NCI-H1105 treated with DMSO at 0.1 percent for 48 hours (cell line): ENCODE results near the gene POC1A.
A peak's percentile ranks its signal among the peaks of the same experiment; 100 is the strongest.

Source experiments
- DNase-seq: peaks from one replicate; lab custom pipeline; 2025; lab: John Stamatoyannopoulos, UW

POC1A gene

DNA sequence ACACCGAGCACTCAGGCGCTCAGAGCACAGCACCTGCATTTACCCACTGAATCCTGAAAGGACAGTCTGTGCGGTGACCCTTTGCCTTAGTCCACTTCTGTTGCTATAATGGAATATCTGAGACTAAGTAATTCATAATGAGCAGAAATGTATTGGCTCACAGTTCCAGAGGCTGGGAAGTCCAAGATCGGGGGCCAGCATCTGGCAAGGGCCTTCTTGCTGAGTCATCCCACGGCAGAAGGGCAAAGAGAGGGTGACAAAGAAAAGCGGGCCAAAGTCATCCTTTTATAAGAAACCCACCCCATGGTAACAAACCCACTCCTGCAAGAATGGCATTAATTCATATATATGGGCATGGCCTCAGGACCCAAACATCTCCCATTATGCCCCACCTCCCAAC, 27.7 kb downstream of the POC1A start:
- no peak for DNase-seq

DNA sequence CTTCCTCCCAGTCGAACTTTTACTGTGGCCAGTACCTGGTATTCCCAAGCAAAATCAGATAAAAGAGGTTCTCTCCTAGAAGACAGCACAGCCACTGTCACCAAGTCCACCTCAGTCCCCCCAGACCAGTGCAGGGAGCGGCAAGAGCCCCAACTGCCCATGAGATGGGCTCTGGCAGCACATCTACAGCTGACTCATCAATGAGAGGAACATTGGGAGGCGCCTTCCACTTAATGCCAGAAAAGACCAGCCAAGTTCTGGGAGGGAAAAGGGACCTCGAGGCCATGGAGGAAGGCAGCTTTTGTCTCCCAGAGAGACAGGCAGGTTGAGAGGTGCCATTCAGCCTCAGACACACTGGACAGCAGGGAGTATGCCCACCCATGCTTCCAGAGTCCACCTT, 28.2 kb downstream of the POC1A start:
- DNase-seq = no peak

GRCh38 chr3:52124766-52125165, 29.5 kb downstream of the POC1A start:
- no peak for DNase-seq

DNA sequence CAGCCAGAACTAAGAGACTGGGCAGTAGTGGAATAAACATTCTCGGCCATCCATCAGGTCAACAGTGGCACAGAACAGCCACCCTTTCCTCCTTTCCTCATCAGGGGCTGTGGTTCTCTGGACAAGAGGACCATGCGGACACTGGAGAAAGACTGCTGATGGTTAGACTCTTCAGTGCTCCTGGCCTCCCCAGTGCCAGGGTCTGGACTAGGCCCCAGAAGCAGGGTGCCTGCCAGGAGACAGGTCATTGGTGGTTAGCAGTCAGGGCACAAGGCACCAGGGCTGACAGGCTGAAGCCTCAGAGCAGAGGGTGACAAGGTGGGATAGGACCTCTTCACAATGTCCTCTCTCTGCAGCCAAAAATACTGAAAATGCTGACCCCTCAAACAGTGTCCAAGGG, 30.1 kb downstream of the POC1A start:
- DNase-seq = no peak

DNA sequence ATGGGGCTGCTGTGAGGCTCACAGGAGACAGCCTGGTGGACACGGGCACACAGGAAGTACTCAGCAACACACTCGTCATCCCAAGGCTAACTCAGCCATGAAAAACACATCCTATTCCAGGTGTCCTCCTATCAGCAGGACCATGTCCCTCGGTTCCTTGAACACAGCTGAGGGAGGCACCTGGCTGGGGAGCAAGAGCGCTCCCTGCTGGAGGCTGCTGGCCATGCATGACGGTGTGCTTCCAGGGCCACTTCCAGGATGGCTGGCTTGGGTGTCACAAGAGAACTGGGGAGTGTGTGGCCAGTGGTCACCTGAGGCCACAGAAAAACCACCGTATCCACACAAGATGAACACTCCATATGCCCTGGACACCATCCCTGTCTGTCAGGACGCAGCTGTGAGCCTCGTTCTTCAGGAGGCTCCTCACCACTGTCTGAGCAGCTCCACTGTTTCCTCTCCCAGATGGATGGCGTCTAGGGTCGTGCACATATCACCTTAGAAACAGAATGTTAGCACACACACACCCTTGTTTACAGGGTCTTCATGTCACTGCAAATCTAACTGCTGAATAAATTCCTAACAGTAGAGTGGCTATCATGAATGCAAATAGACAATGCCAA, 31.0 kb downstream of the POC1A start:
- peak; percentile 9 for DNase-seq

DNA sequence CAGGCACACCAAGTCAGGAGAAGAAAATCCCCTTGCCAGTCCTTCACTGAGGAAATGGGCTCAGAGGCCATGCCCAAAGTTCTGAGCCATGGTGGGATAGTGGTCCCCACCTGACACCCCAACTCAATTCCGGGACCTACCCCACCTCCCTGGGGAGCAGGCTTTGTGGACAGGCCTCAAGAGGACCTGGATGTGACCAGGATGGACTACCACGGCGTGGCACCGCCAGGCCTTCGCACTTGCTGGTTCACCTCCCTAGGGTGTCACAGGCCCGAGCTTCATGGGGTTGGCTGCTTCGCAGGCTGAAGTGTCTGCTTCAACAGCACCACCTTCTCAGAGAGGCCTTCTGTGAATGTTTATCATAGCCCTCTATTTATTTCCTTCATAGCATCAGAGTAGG, 31.7 kb downstream of the POC1A start:
- no peak for DNase-seq

DNA sequence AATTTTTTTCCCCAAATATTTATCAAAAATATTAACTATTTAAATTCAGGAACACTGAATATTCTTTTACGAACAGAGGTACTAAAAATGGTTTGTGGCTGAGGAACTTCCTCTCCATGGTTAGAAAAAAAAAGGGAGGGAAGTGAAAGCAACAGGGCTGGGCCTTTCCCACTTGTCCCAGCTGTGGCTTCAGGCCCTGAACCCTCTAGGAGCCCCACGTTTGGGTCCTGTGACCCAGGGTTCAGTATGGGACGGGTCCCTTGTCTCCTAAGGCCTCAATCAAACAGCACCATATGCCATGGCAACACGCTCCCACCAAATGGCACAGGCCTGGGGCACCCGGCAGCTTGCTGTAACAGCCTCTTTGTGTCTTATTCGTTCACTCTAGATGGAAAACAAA, 32.4 kb downstream of the POC1A start:
- no peak for DNase-seq

DNA sequence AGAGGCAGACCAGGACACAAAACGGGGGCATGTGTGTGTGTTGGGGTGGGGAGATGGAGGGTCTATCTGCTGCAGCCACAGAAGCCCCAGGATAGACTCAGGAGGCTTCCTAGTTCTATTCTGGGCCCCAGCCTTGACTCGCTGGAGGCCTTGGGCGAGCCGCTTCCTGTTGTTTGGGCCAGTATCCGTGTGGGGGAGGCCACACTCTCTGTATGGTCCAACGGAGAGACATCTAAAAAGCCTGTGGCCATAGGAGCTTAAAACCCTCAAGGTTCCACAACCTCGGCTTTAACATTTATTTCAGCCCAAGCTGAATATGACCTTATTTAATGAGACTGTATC, 32.8 kb downstream of the POC1A start:
- no peak for DNase-seq

DNA sequence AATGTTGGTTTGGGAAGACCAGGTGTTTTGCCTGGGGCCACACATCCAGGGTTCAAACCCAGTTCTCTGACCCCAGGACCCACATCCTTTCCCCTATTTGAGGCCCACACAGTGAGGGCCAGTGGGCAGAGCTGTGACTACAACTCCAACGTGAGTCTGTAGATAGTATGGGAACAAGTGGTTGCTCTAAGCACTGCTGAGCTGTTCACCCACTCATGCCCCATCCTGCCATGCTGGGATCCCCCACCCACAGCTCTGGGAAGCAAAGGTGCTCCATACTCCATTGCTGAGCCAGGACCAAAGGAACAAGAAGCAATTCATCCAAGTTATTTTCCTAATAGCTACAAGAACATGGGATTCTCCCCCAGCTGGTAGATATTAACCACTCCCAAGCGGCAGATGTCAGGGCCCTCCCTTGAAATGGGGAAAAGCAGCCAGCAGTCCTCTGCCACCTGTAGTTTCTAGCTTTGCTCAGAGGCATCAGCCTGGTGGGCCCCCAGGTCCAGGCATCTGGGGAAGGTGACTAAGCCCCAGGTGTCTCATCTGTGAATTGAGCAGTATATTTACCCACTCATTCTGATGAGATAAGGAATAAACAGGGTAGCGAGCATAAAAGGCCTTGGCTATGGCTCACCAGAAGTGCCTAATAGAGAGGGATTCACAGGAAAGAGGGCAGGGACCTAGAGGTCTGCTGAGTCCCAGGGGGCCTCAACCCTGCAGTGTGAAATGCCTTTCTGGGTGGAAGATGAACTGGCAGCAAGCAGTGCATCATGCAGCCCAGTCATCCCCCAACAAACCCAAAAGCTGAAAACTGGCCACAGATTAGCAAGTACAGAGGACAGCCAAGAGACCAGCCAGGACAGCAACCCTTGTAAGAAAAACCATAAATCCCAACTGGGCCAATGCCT, 33.4 kb downstream of the POC1A start:
- no peak for DNase-seq

GRCh38 chr3:52119826-52120225, 34.4 kb downstream of the POC1A start:
- DNase-seq = no peak

DNA sequence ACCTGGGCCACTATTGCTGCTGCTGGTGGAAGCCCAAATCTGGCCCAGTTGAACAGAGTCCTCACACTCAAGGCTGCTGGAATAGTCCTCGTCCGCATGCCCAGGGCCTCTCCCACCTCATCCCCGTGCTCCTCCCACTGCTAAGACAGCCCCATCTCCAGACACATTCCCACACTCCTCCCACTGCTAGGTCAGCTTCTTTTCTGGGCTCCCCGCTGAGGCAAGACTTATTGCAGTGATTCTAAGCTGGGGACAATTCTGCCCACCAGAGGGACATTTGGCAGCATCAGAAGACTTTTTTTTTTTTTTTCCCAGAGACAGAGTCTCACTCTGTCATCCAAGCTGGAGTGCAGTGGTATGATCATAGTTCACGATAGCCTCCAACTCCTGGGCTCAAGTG, 35.1 kb downstream of the POC1A start:
- no peak for DNase-seq

- DNase-seq = no peak
Measured at GRCh38 chr3:52118156-52118875, 35.9 kb downstream of the POC1A start.

GRCh38 chr3:52117537-52117936, 36.7 kb downstream of the POC1A start:
- DNase-seq = no peak

DNA sequence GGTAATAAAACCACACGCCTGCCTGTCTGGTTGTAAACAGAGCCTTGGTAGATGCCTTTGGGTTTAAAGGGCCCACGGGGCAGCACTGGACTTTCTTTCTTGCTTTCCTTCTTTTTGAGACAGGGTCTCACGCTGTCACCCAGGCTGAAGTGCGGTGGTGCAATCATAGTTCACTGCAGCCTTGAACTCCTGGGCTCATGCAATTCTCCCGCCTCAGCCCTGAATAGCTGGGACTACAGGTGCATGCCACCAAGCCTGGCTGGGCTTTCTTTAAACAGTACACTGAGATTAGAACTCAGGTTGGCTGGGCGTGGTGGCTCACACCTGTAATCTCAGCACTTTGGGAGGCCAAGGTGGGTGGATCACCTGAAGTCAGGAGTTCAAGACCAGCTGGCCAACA, 42.2 kb downstream of the POC1A start:
- DNase-seq = no peak

- DNase-seq = no peak
Measured at GRCh38 chr3:52110502-52110901, 43.7 kb downstream of the POC1A start.

GRCh38 chr3:52109611-52110301, 44.5 kb downstream of the POC1A start:
- DNase-seq = no peak

DNA sequence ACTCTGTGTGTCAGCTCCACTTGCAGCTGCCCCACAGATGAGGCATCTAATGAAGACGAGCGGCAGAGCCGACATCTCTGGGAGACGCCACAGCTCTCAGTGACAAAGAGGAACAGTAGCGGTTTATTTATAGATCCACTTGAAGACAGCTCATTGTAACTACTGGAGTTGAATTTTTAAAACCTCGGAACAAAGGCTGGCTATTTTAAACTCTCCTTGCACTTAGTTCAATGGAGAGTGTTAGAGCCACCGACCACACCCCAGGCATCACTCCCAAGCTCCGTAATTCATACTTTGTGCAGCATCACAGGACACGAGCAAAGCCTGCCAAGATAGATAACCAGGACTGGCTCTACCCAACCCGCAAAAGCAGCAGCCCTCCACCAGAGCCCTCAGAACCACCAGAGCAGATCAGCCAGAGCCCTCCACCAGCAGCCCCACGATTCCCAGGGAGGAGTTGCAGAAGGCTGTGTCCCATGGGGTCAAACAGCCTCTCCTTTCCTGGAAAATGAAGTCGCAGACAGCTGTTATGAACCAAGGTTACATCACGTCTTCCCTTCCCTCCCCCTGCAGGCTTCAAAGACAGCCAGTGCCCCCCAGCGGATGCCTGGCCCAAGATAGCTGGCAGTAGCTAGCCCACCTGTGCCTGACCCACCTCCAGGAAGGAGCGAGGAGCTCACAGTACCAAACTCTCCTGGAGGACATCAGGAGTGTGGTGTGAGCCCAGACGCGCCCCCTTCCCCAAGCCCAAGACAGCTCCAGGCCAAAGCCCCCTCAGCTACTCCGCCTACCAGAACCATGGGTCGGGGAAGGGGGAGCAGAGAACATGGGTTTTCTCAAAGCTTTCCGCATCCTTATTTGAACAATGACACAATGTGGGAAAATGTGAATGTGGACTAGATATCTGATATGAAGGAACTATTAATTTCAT, 45.7 kb downstream of the POC1A start:
- no peak for DNase-seq

GRCh38 chr3:52106951-52107611, 47.1 kb downstream of the POC1A start:
- DNase-seq = no peak

DNA sequence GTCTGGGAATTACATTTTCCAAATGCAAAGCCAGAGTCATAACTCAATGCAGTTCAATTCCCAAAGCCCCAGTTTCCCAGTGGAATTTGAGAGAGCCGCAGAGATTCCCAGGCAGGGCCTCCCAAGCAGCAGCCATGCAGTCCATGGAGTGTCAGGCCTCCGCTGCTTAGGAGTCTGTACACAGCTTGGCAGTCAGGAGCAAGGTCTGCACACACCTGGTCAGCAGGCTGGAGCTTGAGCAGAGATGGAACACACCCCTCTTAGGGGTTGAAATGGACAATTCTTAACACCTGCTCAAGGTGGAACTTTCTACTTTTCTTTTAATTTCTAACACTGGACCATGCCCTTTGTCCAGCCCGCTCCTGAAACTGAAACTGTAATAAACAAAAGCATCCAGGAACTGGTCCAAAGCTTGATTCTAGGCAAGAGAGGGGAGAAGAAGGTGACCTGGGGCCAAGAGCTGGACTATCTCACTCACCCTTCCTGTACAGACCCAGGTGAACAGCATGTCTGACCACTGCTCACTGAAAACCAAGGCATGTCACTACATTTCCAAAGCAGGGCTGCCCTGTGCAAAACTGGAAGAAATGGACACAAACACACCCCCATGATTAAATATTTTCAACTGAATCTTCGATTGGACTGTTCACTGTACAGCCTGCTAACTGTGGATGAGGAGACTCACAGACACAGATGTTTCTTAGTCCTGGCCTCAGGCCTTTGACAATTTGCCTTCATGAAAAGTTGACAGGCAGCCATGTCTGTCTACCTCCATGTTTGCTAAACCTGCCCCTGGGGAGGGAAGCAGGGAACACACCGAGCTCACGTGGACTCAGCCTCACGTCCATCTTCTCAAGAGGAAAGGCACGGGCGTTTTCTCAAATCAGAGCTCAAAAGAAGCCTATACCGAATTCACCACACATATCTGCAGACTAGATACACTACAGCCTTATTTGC, 49.3 kb downstream of the POC1A start:
- no peak for DNase-seq

GRCh38 chr3:52102934-52103333, 51.3 kb downstream of the POC1A start:
- DNase-seq = no peak
